Measurements from ENCODE around the gene STAP2.

- TF ChIP-seq POLR2A (IDR thresholded peaks at IDR 0.05) (no peak), CTCF (IDR thresholded peaks at IDR 0.05) (no peak)
Measured at GRCh38 chr19:4326837-4327251, 11.8 kb downstream of the STAP2 start.
